Measurements from ENCODE around the gene TUT4.

Gene TUT4

GRCh38 chr1:52416811-52417210 is 136.1 kb downstream of the TUT4 start:
- no peak for TF ChIP-seq POLR2AphosphoS5 (IDR thresholded peaks at IDR 0.05; ENCODE audit: low read depth, low read length)

GRCh38 chr1:52414942-52415341 is 137.9 kb downstream of the TUT4 start:
- TF ChIP-seq TAF1 (IDR thresholded peaks at IDR 0.05; ENCODE audit: borderline replicate concordance, insufficient read depth, low read length) (no peak), FOXP2 (optimal IDR thresholded peaks at IDR 0.05; ENCODE audit: borderline replicate concordance, extremely low read depth, extremely low read length, insufficient read depth) (no peak), POLR2AphosphoS5 (IDR thresholded peaks at IDR 0.05; ENCODE audit: low read depth, low read length) (no peak), SIN3A (IDR thresholded peaks at IDR 0.05; ENCODE audit: borderline replicate concordance, insufficient read depth, low read length) (no peak)
- TF ChIP-seq, protein P1, sequence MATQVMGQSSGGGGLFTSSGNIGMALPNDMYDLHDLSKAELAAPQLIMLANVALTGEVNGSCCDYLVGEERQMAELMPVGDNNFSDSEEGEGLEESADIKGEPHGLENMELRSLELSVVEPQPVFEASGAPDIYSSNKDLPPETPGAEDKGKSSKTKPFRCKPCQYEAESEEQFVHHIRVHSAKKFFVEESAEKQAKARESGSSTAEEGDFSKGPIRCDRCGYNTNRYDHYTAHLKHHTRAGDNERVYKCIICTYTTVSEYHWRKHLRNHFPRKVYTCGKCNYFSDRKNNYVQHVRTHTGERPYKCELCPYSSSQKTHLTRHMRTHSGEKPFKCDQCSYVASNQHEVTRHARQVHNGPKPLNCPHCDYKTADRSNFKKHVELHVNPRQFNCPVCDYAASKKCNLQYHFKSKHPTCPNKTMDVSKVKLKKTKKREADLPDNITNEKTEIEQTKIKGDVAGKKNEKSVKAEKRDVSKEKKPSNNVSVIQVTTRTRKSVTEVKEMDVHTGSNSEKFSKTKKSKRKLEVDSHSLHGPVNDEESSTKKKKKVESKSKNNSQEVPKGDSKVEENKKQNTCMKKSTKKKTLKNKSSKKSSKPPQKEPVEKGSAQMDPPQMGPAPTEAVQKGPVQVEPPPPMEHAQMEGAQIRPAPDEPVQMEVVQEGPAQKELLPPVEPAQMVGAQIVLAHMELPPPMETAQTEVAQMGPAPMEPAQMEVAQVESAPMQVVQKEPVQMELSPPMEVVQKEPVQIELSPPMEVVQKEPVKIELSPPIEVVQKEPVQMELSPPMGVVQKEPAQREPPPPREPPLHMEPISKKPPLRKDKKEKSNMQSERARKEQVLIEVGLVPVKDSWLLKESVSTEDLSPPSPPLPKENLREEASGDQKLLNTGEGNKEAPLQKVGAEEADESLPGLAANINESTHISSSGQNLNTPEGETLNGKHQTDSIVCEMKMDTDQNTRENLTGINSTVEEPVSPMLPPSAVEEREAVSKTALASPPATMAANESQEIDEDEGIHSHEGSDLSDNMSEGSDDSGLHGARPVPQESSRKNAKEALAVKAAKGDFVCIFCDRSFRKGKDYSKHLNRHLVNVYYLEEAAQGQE (IDR thresholded peaks at IDR 0.05; ENCODE audit: insufficient read depth in 1 of 2, low read depth in 2 of 2, low read length in 2 of 2) = no peak

GRCh38 chr1:52413410-52413989 is 139.4 kb downstream of the TUT4 start:
- TF ChIP-seq SIN3A (IDR thresholded peaks at IDR 0.05; ENCODE audit: borderline replicate concordance, insufficient read depth, low read length) (no peak), POLR2AphosphoS5 (IDR thresholded peaks at IDR 0.05; ENCODE audit: low read depth, low read length) (no peak), FOXP2 (optimal IDR thresholded peaks at IDR 0.05; ENCODE audit: borderline replicate concordance, extremely low read depth, extremely low read length, insufficient read depth) (no peak)

DNA sequence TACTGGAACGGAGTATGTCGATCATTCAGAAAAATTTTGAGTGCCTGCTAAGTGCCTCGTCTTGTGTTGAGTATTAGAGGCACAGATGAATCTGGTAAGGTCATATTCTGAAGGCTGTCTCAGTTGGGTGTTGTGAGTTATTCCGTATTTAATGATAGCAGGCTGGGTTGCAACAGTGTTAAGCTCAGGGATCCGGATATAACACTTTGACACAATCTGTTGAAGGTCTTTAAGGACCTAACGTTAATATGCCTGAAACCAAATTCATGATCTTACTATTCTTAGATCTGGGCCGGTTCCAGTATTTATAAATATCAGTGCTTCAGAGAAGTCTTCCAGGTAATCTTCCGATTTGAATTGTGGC is 147.9 kb downstream of the TUT4 start:
- TF ChIP-seq SIN3A (IDR thresholded peaks at IDR 0.05; ENCODE audit: borderline replicate concordance, insufficient read depth, low read length) = no peak

DNA sequence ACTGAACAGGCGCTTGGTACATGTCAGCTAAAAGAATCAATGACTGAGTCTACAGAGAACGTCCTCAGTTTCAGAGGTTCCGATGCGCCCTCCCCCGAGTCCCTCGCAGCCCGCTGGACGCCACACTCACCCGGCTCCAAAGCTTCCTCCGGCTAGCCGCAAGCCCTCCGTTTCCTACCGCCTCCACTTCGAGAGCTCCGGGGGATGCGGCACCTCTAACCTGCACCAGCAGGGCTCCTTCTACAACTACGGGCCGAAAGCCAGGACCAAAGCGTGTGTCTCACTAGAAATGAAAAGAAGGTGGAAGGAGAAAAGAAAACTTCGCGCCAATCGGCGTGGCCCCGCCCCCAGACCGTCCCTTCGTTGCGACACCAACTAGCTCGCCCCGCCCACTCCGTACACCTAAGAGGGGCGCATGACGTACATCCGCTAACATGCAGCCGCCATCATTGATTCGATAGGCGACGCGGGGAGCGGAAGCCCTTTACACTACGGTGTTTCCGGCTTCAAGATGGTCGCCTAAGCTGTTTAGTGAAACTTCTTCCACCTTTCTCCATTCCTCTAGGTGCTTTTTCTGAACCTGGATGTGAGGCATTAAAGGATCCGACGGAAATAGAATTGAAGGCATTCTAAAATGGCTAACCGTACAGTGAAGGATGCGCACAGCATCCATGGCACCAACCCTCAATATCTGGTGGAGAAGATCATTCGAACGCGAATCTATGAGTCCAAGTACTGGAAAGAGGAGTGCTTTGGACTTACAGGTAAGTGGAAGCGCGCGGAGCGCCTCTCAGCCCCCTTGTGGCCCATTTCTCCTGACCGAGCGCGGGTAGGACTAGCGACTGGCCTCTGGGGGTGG is 148.5 kb downstream of the TUT4 start, which contains the start of the genes ORC1 and PRPF38A:
Gene ORC1, minus strand, starts transcription at position 308 of the 859 bp plus-strand sequence. CDS start 2,200 bp downstream, outside the sequence.
Gene PRPF38A, plus strand, starts transcription at position 487 of the 859 bp plus-strand sequence. Its CDS starts 148 bp downstream, at position 635.
- TF ChIP-seq POLR2AphosphoS5 (IDR thresholded peaks at IDR 0.05; ENCODE audit: low read depth, low read length) (peak; percentile 88), SIN3A (IDR thresholded peaks at IDR 0.05; ENCODE audit: borderline replicate concordance, insufficient read depth, low read length) (peak; percentile 93), TAF1 (IDR thresholded peaks at IDR 0.05; ENCODE audit: borderline replicate concordance, insufficient read depth, low read length) (peak; percentile 93), FOXP2 (optimal IDR thresholded peaks at IDR 0.05; ENCODE audit: borderline replicate concordance, extremely low read depth, extremely low read length, insufficient read depth) (peak; percentile 40)
- TF ChIP-seq, protein P1 (IDR thresholded peaks at IDR 0.05; ENCODE audit: insufficient read depth in 1 of 2, low read depth in 2 of 2, low read length in 2 of 2) = no peak; a peak in 1 of 4 replicates

- TF ChIP-seq, protein P1 (IDR thresholded peaks at IDR 0.05; ENCODE audit: insufficient read depth in 1 of 2, low read depth in 2 of 2, low read length in 2 of 2) = no peak
- TF ChIP-seq SIN3A (IDR thresholded peaks at IDR 0.05; ENCODE audit: borderline replicate concordance, insufficient read depth, low read length) = 0 out of 2 replicates have a peak, but pooled peaks have one; percentile 55
- no peak for TF ChIP-seq POLR2AphosphoS5 (IDR thresholded peaks at IDR 0.05; ENCODE audit: low read depth, low read length)
- peak; percentile 1 for TF ChIP-seq FOXP2 (optimal IDR thresholded peaks at IDR 0.05; ENCODE audit: borderline replicate concordance, extremely low read depth, extremely low read length, insufficient read depth)
- TF ChIP-seq TAF1 (IDR thresholded peaks at IDR 0.05; ENCODE audit: borderline replicate concordance, insufficient read depth, low read length) = no peak
Measured at GRCh38 chr1:52403566-52404115, 149.3 kb downstream of the TUT4 start.

Data from PFSK-1 (cell line).